ENCODE measurements around the gene MINDY3. TPM values are rescaled to one million over a fixed set of nuclear protein-coding genes. Genes with fewer than 3 reads are reported as not detected.
"Not testable (repeated sequence)": the region's sequence is repeated elsewhere in the genome, so short reads cannot be mapped to it uniquely, and the experiment has no call there.

Gene MINDY3
- total RNA-seq = 10 to 100 TPM; 22.9 to 25.0 TPM

GRCh38 chr10:15859906-15860691 lies at the start of gene MINDY3:
Gene MINDY3 (minus strand): TSS chr10:15860507. CDS start chr10:15860299, 208 bp downstream.
- Mint-ChIP-seq H3K4me3 (peak within 1 kb of the TSS; percentile 98), H3K36me3 (ENCODE audit: low read depth) (peaks cover 32% of the 10 kb centered on the region), H3K4me1 (peaks cover 35% of the 10 kb centered on the region), H3K27me3 (peaks cover 16% of the 10 kb centered on the region), H3K27ac (peak within 1 kb of the TSS; percentile 93), H3K9me3 (peaks cover 2% of the 10 kb centered on the region)
- peak; percentile 87 for DNase-seq
- ChIA-PET CTCF (interaction anchor here (1.1 to 1.4 kb wide), 3 partner anchors 16 to 29 kb away, joined by 3 to 5 read pairs (median 3); no protein-coding TSS in a partner anchor), POLR2A (interaction anchor here (0.6 to 4.2 kb wide), 15 partner anchors 16 to 1784 kb away, joined by 3 to 31 read pairs (median 4); partner anchors contain the start of genes RSU1 and STAM)

GRCh38 chr10:15901889-15902288 lies 41.6 kb upstream of the MINDY3 start:
- CTCF ChIA-PET = interaction anchor here (0.6 to 2.5 kb wide), 17 partner anchors 9 to 919 kb away, joined by 3 to 12 read pairs (median 4); no protein-coding TSS in a partner anchor
- Mint-ChIP-seq H3K9me3 (no peaks in the 10 kb centered on the region), H3K4me3 (no peak overlapping the region), H3K36me3 (ENCODE audit: low read depth) (no peaks in the 10 kb centered on the region), H3K4me1 (no peaks in the 10 kb centered on the region), H3K27me3 (peaks cover 16% of the 10 kb centered on the region), H3K27ac (no peak overlapping the region)
- POLR2A ChIA-PET = no interaction called here
- no peak for DNase-seq

- H3K27ac Mint-ChIP-seq = no peak overlapping the region
- POLR2A ChIA-PET = no interaction called here
Observed at GRCh38 chr10:15898046-15898445, 37.7 kb upstream of the MINDY3 start.

GRCh38 chr10:15897287-15897686 lies 37.0 kb upstream of the MINDY3 start:
- CTCF ChIA-PET = no interaction called here
- no peaks in the 10 kb centered on the region for H3K36me3 Mint-ChIP-seq (ENCODE audit: low read depth)

More at GRCh38 chr10:15898046-15898445, 37.7 kb upstream of the MINDY3 start:
- H3K4me3 Mint-ChIP-seq = no peak overlapping the region
- H3K27me3 Mint-ChIP-seq = peaks cover 22% of the 10 kb centered on the region
- H3K36me3 Mint-ChIP-seq (ENCODE audit: low read depth) = no peaks in the 10 kb centered on the region
- CTCF ChIA-PET = no interaction called here
- no peak for DNase-seq
- no peaks in the 10 kb centered on the region for H3K9me3 Mint-ChIP-seq
- no peaks in the 10 kb centered on the region for H3K4me1 Mint-ChIP-seq

GRCh38 chr10:15896654-15897053 lies 36.3 kb upstream of the MINDY3 start:
- H3K4me3 Mint-ChIP-seq = no peak overlapping the region
- CTCF ChIA-PET = no interaction called here
- POLR2A ChIA-PET = no interaction called here

More at GRCh38 chr10:15897287-15897686, 37.0 kb upstream of the MINDY3 start:
- H3K27ac Mint-ChIP-seq = no peak overlapping the region
- no peak for DNase-seq
- H3K27me3 Mint-ChIP-seq = peaks cover 28% of the 10 kb centered on the region
- POLR2A ChIA-PET = no interaction called here
- H3K9me3 Mint-ChIP-seq = no peaks in the 10 kb centered on the region
- no peaks in the 10 kb centered on the region for H3K4me1 Mint-ChIP-seq
- no peak overlapping the region for H3K4me3 Mint-ChIP-seq

GRCh38 chr10:15884447-15884846 lies 24.1 kb upstream of the MINDY3 start:
- no peaks in the 10 kb centered on the region for H3K4me1 Mint-ChIP-seq
- no peaks in the 10 kb centered on the region for H3K36me3 Mint-ChIP-seq (ENCODE audit: low read depth)
- no peaks in the 10 kb centered on the region for H3K9me3 Mint-ChIP-seq
- H3K4me3 Mint-ChIP-seq = no peak overlapping the region
- no peak overlapping the region for H3K27ac Mint-ChIP-seq
- POLR2A ChIA-PET = no interaction called here
- CTCF ChIA-PET = no interaction called here
- DNase-seq = no peak
- peaks cover 40% of the 10 kb centered on the region for H3K27me3 Mint-ChIP-seq

More at GRCh38 chr10:15896654-15897053, 36.3 kb upstream of the MINDY3 start:
- Mint-ChIP-seq H3K4me1 (no peaks in the 10 kb centered on the region), H3K27me3 (peaks cover 27% of the 10 kb centered on the region), H3K27ac (no peak overlapping the region), H3K36me3 (ENCODE audit: low read depth) (no peaks in the 10 kb centered on the region), H3K9me3 (no peaks in the 10 kb centered on the region)
- no peak for DNase-seq

GRCh38 chr10:15881542-15881941 lies 21.2 kb upstream of the MINDY3 start:
- Mint-ChIP-seq H3K4me1 (no peaks in the 10 kb centered on the region), H3K27me3 (peaks cover 34% of the 10 kb centered on the region), H3K9me3 (no peaks in the 10 kb centered on the region), H3K27ac (no peak overlapping the region), H3K4me3 (no peak overlapping the region), H3K36me3 (ENCODE audit: low read depth) (no peaks in the 10 kb centered on the region)
- ChIA-PET POLR2A (no interaction called here), CTCF (interaction anchor here (0.9 kb wide), 1 partner anchor 21 kb away, joined by 5 read pairs; no protein-coding TSS in a partner anchor)
- no peak for DNase-seq

- no peaks in the 10 kb centered on the region for H3K36me3 Mint-ChIP-seq (ENCODE audit: low read depth)
- H3K4me1 Mint-ChIP-seq = no peaks in the 10 kb centered on the region
- no peak overlapping the region for H3K4me3 Mint-ChIP-seq
- CTCF ChIA-PET = interaction anchor here (0.6 to 2.1 kb wide), 6 partner anchors 19 to 938 kb away, joined by 3 to 7 read pairs (median 4); partner anchors contain the start of gene MINDY3
- no peak overlapping the region for H3K27ac Mint-ChIP-seq
- no peak for DNase-seq
- POLR2A ChIA-PET = no interaction called here
- H3K9me3 Mint-ChIP-seq = no peaks in the 10 kb centered on the region
- H3K27me3 Mint-ChIP-seq = peaks cover 48% of the 10 kb centered on the region
Observed at GRCh38 chr10:15879663-15880062, 19.4 kb upstream of the MINDY3 start.

- Mint-ChIP-seq H3K9me3 (no peaks in the 10 kb centered on the region), H3K27me3 (peaks cover 54% of the 10 kb centered on the region), H3K27ac (no peak overlapping the region), H3K4me1 (no peaks in the 10 kb centered on the region), H3K36me3 (ENCODE audit: low read depth) (no peaks in the 10 kb centered on the region), H3K4me3 (no peak overlapping the region)
- no peak for DNase-seq
- POLR2A ChIA-PET = no interaction called here
- CTCF ChIA-PET = interaction anchor here (0.7 to 2.1 kb wide), 4 partner anchors 19 to 939 kb away, joined by 3 to 7 read pairs (median 4); partner anchors contain the start of gene MINDY3
Observed at GRCh38 chr10:15879058-15879457, 18.8 kb upstream of the MINDY3 start.

GRCh38 chr10:15877836-15878576 lies 17.7 kb upstream of the MINDY3 start:
- CTCF ChIA-PET = interaction anchor here (0.6 kb wide), 1 partner anchor 1560 kb away, joined by 3 read pairs; no protein-coding TSS in a partner anchor
- Mint-ChIP-seq H3K27ac (no peak overlapping the region), H3K36me3 (ENCODE audit: low read depth) (no peaks in the 10 kb centered on the region), H3K4me3 (no peak overlapping the region), H3K4me1 (no peaks in the 10 kb centered on the region), H3K27me3 (peaks cover 61% of the 10 kb centered on the region), H3K9me3 (peaks cover 4% of the 10 kb centered on the region)
- DNase-seq = no peak
- POLR2A ChIA-PET = no interaction called here

- H3K9me3 Mint-ChIP-seq; H3K27ac Mint-ChIP-seq; POLR2A ChIA-PET; H3K4me3 Mint-ChIP-seq; H3K36me3 Mint-ChIP-seq (ENCODE audit: low read depth); CTCF ChIA-PET; H3K4me1 Mint-ChIP-seq; DNase-seq: not testable (repeated sequence)
- H3K27me3 Mint-ChIP-seq = peaks cover 53% of the 10 kb centered on the region
Observed at GRCh38 chr10:15876274-15876673, 16.0 kb upstream of the MINDY3 start.

- POLR2A ChIA-PET; H3K36me3 Mint-ChIP-seq (ENCODE audit: low read depth); H3K27ac Mint-ChIP-seq; DNase-seq; CTCF ChIA-PET; H3K4me1 Mint-ChIP-seq; H3K4me3 Mint-ChIP-seq; H3K9me3 Mint-ChIP-seq: not testable (repeated sequence)
- peaks cover 58% of the 10 kb centered on the region for H3K27me3 Mint-ChIP-seq
Observed at GRCh38 chr10:15872645-15873044, 12.3 kb upstream of the MINDY3 start.

- CTCF ChIA-PET = no interaction called here
- Mint-ChIP-seq H3K27ac (no peak overlapping the region), H3K4me1 (no peaks in the 10 kb centered on the region), H3K4me3 (no peak overlapping the region), H3K27me3 (peaks cover 62% of the 10 kb centered on the region), H3K36me3 (ENCODE audit: low read depth) (no peaks in the 10 kb centered on the region), H3K9me3 (peaks cover 5% of the 10 kb centered on the region)
- DNase-seq = no peak
- POLR2A ChIA-PET = no interaction called here
Observed at GRCh38 chr10:15871823-15872222, 11.5 kb upstream of the MINDY3 start.
